ENCODE data around the gene CHRNA1. TPM values are rescaled to one million over a fixed set of nuclear protein-coding genes. Genes with fewer than 3 reads are reported as not detected.

The CHRNA1 gene
- polyA plus RNA-seq, 1 donor: 3.7 TPM

DNA sequence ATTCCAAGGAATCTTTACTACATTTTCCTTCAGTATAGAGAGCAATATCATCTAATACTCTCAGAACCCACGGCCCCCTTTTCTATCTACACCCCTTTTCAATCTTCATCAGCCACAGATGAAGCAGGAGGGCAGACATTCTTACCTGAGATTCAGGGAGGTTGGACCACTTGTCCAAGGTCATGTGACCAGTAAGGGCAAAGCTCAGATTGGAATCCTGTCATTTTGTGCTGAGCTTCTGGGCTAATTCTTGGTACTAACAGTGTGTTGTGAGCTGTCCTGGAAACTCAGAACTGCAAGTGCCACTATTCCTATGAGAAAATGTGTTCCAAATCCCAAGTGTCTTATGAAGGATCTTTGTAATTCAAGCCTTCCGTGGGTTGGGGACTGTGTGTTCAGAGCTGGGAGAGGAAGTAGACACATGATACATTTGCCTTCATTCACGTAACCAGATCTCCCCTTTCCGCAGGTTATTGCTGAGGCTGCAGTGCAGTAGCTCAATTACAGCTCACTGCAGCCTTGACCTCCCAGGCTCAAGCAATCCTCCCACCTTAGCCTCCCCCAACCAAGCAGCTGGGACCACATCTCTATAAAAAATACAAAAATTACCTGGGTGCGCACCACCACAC is 3.3 kb downstream of the CHRNA1 start:
- DNase-seq: peak; percentile 64

DNA sequence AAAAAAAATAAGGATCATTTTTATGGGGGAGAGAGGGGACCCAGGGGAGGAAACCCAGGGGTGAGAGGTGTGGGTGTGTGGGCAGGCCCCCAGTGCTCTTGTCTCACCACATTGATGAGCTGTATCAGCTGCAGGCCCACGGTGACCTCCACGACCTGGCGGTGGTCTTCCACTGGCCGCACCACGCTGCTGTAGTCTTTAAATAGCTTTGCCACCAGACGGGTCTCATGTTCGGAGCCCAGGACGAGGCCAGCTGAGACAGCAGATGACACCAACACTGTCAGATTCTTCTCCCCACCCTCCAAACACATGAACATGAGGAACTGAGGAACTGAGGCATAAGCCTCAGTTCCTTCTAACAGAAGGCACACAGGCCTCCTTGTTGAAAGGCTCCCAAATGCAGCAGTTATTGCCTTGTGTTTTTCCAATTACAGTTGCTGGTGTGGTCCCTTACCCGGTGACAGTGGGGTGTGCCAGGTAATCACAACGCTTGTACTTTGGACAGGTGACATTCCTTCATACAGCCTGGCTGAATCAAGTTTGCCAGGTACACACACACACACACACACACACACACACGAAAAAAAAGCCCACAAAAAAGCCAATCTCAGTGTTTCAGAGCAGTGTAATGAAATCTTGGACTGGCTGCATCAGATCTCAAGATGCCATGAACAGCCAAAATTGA is 4.7 kb downstream of the CHRNA1 start:
- no peak for DNase-seq

DNA sequence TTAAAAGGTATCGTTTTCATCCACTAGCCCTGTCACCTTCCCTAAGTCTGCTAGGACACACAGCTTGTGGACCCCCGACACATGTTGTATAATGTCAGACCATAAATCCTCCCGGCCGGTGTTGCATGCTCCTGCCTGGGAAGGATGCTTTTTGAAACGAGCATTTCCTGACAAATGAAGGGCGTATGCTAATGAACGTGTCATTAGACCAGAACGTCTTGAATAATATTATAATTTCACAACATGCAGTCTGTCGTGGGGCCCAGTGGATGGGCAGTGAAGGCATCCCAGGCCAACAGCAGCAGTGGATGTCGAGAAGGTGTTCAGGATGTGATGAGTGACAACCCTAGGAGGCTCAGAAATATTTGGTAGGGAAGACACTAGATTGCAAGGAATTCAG is 7.5 kb downstream of the CHRNA1 start:
- DNase-seq: no peak

DNA sequence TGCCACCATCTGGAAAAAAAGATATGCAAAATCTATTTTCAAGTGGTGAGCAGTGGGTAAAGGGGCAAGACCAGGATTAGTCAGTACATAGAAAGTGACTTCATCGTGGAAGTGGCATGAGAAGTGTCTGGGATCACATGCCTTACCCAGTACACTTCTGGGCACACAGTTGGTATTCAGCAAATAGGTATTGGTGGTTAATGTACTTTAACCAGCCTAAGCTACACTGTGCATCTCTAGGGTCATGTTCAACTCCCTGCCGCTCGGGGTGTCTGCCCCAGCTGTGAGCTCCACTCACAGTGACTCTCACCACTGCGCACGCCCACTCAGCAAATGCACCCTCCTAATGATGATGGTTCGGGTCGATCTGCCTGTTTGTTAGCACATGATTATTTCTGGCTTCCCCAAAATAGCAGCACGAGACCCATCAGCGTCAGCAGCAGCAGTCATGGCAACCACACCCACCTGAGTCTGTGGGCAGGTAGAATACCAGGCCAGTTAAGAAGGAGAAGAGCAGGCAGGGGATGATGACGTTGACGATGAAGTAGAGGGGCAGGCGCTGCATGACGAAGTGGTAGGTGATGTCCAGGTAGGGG is 11.1 kb downstream of the CHRNA1 start:
- no peak for DNase-seq

DNA sequence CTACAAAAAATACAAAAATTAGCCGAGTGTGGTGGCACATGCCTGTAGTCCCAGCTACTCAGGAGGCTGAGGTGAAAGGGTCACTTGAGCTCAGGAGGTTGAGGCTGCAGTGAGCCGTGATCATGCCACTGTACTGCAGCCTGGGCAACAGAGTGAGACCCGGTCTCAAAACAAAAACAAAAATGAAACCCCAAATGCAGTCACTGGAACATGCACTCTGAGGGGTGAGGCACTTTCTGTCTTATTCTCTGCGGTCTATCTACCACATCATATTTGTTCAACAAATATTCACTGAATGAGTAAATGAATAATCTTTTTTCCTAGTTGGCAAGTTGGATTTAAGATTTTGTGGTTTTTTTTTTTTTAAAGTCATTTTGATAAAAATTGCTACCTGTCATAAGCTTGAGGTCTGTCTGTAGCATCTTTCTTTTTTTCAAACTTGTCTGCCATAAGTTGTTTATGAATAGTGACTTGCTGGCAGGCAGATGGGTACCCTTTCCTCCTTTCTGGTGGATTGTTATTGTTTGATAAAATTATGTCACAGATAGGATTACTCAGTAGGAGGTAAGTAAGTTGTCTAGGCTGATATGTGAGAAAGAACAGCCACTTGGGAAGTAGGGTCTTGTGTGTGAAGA is 11.8 kb downstream of the CHRNA1 start:
- DNase-seq: no peak

DNA sequence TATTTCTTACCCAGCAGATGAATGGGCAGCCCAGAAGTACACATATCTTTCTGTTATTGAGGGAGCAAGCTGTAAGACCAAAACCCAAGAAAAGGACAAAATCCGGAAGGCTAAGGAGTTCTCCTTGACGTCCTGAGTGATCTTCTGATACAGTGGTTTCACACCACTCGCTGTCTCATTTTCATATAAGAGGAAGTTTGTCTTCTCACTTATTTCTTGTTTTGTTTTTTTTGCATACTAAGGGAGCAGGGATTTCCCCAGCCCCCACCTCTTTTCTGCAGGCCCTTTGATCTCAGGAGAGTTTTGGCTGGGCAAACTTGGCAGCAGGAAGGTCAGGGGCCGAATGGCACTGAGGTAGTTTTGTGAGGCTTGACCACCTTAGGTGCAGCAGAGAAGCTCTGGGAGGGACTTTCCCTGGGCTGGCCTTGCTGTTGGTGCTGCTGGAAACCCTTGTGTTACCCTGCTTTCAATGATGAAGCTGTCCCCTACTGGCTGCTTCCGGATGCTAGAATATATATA is 13.3 kb downstream of the CHRNA1 start:
- DNase-seq: no peak

DNA sequence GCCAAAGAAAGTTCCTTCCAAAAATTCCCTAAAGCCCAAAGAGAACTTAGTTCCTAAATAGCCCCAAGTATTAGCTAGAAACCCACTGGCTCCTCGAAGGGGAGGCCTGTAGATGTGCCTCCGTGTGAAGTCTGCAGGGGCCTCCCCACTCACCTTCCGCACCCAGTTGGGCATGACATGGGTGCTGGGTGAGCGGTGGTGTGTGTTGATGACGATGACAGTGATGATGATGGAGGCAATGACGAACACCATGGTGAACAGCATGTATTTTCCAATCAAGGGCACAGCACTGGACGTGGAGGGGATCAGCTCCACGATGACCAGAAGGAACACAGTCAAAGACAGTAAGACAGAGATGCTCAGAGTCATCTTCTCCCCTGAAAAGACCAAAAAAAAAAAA is 14.5 kb downstream of the CHRNA1 start:
- no peak for DNase-seq

DNA sequence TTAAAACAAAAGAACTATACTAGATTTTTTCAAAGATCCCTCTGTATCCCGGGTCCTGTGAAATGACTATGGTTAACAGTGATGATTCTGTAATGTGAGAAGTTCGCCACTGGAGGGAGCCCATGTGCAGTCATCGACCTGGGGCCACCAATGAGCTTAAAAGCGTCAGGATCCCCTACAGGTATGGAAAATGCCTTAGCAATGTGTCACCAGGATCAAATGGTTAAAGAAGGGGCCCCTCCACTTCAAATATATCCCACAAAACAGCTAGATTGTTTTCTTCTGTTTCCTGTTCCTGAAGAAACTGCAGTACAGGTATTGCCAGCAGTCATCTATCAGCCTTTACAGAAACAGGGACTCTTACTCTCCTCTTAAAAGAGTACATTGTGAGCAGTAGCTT is 15.3 kb downstream of the CHRNA1 start:
- peak; percentile 66 for DNase-seq

DNA sequence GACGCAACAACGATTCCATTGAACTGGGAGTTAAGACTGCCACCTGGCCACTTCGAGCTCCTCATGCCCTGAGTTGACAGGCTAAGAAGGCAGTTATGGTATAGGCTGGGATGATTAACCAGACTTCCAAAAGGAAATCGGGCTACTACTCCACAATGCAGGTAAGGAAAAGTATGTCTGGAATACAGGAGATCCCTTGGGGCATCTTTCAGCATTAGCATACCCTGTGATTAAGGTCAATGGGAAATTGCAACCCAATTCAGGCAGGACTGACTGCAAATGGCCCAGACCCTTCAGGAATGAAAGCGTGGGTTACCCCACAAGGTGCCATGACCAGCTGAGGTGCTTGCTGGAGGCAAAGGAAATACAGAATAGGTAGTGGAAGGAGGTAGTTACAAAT is 19.1 kb downstream of the CHRNA1 start:
- DNase-seq: no peak

DNA sequence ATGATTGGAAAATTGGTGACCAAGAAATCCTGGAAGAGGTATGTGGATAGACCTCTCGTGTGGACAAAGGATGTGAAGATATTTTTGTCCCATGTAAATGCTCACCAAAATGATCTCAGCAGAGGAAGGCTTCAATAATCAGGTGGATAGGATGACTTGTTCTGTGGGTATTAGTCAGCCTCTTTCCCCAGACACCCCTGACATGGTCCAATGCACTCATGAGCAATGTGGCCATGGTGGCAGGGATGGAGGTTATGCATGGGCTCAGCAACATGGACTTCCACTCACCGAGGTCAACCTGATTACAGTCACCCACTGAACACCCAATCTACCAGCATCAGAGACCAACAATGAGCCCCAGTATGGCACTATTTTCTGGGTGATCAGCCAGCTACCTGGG is 20.2 kb downstream of the CHRNA1 start:
- DNase-seq: no peak

DNA sequence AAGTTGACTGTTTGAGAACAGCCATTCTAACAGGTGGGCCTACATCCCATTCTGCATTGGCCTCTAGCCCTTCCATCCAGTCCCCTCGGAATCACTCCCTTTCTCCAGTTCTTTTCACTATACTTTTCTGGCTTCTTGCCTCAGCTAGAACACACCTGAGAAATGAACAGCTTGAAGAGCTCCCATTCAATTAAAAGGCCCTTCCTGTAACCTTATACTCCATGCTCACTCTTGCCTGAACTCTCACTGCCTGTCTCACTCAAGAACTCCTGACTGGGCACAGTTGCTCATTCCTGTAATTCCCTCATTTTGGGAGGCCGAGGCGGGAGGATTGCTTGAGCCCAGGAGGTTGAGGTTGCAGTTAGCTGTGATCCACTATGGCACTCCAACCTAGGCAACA is 23.6 kb downstream of the CHRNA1 start:
- DNase-seq: no peak

DNA sequence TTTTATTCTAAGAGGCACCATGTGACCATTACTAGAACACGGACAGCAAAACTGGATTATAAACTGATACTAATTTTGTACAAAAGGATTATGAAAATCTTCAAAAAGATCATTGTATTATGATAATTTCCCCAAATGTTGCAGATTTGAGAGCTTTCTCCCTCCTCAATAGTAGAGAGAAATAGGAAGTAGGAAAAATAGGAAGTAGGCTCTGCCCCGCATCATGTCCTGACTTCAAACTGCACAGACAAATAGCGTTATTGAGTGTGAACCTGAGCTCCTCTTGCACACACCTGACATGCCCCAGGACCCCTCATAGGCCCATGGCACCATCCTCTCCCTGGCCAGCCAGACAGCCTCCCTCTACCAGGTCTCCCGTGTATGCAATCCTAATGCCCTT is 25.4 kb downstream of the CHRNA1 start:
- DNase-seq: no peak

DNA sequence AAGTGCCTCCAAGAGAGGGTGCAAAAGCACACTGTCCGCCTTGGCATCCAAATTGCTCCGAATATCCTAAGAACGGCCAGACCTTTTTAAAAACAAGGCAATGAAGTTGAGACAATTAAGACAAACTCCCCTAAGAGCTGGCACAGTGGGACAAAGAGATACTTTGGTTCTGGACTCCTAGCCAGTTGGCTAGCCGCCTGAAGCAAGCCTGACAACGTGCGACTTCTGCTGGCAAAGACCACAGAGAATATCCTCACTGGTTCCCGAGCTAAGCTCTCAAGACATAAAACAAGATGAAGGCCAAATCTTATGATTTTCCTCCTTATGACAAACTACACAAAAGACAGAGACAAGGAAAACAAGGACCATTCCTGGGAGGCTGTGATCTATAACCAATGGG is 32.7 kb downstream of the CHRNA1 start:
- DNase-seq: no peak

DNA sequence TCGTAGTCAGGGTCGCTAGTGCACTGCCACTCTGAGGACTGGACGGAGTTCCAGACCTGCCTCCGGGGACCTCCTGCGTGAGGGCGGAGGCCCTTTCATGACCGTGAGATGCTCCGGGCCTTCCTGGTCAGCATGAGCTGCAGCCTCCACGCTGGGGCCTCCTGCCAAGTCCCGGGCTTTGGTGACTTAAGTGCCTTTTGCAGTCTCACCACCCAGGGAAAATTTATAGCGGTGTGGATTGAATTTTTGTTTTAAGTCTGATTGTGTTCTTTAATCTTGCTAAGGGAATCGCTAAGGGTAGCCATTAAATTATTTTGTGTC is 33.6 kb downstream of the CHRNA1 start:
- DNase-seq: no peak

DNA sequence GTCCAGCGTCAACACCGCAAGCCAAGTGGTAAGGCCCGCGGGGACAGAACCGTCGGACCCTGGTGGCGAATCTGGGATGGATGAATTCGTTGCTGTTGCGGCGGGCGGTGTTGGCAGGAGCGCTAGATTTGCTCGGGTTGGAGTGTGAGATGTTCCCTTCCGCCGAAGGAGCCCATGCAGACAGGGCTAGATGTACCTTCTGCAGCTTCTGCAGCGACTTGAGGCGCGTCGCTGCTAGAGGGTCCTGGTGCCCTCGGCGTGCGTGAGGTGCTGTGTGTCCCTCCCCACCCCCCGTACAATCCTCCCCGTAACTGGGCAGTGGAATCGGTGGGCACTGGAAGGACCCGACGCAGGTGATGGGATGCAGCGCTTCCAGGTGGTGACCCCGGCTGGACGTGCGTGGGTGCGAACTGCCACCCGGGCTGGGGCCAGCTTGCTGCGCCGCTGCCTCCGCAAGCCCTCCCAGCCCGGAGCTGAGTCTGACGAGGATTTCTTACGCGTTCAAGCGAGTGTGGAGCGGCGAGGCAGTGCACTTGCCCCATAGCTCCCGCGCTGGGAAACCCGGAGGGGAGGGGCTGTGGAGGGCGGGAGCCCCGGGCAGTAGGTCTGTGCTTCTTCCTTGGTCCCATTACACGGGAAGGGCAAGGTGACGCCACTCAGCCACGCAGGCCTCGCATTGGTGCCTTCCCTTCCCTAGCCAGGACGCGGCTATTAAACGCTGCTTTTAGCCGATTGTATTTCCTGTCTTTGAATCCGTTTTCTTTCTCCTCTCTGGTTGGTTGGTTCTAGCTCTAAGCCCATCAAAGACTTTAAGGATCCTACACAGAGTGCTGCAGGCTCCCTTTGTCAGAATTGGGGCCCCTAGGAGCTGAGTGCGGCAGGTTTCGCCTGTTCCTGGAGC is 34.2 kb downstream of the CHRNA1 start:
- peak; percentile 13 for DNase-seq

DNA sequence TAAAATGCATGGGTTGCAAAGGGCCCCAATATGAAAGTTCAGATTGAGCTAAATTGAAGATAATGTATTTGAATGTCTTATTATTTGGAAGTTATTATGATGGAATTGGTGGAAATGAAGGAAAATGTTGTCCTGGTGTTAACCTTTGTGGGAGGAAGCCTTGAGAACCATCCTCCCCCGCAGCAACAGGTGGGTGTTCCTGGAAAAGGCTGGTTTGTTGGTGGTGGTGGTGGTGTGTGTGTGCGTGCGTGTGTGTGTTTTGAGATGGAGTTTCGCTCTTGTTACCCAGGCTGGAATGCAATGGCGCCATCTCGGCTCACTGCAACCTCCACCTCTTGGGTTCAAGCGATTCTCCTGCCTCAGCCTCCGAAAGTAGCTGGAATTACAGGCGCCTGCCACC is 36.2 kb downstream of the CHRNA1 start:
- DNase-seq: no peak

DNA sequence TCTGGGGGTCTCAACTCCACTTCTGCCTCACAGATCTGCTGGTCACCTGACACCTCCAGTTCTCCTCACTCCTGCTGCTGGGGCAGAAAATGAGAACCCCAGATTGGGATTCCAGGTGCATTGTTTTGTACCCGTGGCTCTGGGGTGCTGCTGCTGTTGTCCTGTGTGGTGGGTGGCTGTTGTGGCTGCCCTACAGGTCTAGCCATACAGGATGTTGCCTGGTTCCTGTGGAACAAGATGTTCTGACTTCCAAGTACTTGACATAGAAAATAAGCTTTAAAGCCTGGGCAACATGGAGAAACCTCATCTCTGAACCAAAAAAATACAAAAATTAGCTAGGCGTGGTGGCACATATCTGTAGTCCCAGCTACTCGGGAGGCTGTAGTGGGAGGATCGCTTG is 38.1 kb downstream of the CHRNA1 start:
- no peak for DNase-seq

DNA sequence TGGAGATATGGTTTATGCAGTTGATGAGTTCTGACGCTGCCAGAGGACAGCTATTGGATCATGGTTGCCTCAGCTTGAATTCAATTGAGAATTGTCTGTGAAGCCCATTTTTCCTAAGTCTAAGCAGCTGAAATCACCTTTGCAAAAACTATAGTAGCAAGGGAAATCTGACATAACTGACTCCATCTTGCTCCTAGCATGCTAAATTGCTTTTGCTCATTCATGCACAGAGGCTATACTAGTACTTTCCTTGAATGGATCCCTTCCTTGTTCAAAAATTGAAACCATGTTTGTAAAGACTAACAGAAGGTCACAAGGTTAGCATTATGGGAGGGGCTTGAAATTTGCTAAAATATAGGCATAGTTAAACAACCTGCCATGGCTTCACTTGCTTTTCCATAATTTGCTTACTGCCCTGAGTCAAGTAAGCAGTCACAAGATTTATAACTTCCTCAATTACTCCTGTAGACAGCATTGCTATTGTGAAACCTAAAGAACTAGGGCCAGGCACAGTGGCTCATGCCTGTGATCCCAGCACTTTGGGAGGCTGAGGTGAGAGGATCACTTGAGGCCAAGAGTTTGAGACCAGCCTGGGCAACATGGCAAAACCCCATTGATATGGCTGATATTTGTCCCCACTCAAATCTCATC is 41.2 kb downstream of the CHRNA1 start:
- DNase-seq: no peak

DNA sequence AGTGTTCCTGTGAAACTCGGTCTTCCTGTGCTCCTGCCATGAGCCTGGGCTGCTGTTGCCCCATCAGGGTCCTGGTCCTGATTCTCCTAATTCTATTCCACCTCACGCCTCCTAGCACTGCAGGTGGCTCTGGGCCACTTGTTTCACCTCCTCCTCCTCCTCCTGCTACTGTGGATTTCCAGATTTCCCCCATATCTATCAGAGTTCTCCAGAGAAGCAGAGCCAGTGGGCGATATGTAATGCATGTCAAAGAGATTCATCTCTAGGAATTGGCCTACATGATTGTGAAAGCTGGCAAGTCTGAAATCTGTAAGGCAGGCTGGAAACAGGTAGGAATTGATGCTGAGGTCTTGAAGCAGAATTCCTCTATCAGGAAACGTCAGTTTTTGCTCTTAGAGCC is 45.3 kb downstream of the CHRNA1 start:
- no peak for DNase-seq

DNA sequence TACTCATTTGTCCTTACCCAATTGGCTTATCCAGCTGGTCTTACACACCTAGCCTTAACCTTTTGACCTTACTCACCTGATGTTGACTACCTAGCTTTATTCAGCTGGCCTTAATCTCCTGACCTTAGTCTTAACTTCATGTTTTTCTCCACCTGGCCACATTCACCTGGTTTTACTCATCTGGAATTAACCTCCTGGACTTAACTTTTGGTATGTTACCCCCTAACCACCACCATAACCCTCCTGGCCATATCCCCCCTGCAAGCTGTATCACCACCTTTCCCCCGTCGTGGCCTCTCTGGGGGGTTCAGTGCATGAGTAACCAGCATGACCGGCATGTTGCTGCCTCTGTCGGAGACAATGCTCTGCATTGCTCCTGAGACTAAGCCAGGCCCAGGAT is 45.7 kb downstream of the CHRNA1 start:
- DNase-seq: no peak

DNA sequence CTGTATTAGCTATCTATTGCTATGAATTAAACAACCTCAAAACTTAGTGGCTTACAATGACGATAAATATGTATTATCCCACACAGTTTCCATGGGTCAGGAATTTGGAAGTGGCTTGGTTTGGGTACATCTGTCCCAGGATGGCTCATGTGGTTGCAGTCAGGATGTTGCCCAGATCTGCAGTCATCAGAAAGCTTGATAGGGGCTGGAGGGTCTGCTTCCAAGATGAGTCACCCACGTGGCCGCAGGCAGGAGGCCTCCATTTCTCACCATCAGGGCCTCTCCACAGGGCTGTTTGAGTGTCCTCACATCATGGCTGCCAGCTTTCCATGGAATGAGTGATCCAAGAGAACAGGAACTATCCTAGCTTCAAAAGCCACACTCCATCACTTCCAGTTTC is 46.4 kb downstream of the CHRNA1 start:
- no peak for DNase-seq

DNA sequence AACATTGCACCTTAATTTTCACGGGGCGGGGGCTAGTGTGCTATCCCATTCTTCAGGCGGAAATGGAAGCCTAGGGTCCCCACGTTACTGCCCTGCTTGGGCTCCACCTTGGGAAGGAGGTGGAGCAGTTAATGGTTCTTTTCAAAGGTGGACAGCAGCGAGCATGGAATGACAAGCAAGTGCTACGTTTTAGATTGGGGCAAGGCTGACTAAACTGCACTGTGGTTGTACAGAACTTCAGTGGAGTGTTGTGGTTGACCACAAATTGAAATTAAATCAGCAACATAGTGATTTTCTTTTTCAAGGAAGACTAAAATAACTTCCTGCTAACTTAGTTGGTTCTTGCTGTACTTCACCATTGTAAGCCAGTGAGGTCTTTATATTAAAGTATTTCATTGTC is 47.0 kb downstream of the CHRNA1 start:
- DNase-seq: no peak
